ENCODE data around the gene NFIX.

Gene NFIX

DNA sequence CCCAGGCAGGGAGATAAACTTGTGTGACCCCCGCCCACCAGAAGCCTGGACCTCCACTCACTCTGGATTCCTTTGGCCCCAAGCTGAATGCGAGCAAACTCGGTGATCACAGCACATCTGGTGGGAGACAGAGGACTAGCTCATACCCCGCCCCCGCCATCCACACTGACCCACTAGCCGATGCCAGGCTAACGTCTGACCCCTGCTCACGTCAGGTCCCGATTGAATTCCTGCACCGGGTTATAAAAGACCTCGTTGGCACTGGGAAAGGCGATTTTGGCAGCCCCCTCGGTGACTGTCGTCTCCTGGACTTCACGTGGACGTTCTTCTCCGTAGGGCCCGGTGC lies 120.6 kb downstream of the NFIX start:
- DNase-seq: no peak

DNA sequence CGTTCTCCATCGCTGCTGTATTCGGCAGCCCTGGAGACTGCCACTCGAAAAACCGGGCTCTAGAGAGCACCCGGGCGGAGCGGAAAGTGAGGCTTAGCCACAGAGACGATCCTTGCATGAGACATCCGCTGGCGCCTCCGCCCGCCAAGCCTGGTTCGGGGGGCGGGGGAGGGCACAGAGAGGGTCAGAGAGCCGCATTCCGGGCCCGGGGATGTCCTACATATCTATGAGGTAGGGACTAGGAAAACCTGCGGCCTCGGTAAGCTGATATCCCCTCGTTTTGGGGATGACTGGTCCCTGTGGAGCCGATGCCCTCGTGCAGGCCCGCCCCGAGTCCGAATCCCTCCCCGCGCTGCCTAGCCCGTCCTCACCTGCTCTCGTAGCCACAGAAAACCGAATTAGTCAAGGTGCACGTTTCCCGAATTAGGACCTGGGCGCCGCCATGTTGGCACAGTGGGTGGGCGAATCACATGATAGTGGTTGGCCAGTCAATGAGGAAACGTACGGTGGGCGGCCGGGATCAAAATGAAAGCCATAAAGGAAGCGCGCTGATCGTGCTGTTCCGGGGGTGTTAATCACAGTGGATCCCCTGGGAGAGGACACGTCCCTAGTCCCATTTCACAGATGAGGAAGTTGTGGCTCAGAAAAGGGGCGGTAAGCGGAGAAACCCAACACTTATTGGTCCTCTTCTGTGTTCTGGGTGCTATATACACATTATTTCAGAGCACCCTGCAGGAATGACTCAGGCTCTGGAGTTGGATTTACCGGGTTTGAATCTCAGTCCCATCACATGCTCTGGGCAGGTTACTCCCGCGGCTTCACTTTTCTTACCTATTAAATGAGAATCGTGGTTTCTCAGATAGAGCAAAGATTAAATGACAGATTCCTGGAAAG lies 121.3 kb downstream of the NFIX start, which contains the start of gene TRMT1:
Gene TRMT1 (minus strand): TSS at position 459 of the 894 bp plus-strand sequence. CDS start 341 bp downstream, at position 118.
- DNase-seq: peak; percentile 87

DNA sequence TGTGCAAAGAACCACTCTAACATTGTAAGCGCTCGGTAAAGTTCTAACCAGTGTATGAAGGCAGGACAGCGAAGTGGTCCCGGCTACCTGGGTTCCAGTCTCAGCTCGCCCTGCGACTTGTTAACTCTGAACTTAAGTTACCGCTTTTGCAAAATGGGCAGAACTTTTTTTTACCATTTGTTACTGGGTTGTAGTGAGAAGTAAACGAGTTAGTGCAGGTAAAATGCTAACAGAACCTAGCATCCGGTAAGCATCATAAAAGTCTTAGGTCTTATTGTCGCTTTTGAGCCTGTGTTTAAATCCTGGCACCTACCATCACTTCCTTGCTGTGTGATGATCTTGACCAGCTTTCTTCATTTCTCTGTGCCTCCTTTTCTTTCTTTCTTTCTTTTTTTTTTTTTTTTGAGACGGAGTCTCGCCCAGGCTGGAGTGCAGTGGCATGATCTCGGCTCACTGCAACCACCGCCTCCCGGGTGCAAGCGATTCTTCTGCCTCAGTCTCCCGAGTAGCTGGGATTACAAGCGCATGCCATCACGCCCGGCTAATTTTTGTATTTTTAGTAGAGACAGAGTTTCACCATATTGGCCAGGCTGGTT lies 122.0 kb downstream of the NFIX start:
- no peak for DNase-seq

DNA sequence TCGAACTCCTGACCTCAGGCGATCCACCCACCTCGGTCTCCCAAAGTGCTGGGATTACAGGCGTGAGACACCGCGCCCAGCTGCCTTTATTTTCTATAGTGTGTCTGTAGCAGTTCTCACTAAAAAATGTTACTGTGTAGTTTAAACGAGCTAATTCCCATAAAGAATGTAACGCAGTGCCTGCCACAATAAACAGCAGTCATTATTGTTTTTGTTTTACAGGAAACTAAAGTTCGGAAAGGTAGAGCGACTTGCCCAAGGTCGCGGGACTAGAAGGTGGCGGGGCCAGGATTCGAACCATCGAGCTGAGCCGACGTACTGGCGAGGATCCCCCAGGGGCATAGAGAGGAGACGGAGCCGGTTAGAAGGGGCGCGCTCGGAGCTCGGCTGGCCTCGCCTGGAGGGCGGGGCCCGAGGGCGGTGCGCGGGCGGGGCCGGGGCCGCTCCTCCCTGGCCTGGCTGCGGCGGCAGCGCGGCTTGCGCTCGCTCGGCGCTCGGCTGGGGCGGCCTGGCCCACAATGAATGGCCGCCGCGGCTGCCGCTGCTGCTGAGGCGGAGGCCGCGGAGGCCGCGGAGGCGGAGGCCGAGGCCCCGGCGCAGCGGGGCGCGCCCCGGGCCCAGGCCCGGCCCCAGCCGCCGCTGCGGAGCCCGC lies 122.6 kb downstream of the NFIX start, which contains the start of gene NACC1:
Gene NACC1 (plus strand): TSS at position 493 of the 652 bp plus-strand sequence. CDS start 16,944 bp downstream, outside the sequence.
- peak; percentile 86 for DNase-seq

DNA sequence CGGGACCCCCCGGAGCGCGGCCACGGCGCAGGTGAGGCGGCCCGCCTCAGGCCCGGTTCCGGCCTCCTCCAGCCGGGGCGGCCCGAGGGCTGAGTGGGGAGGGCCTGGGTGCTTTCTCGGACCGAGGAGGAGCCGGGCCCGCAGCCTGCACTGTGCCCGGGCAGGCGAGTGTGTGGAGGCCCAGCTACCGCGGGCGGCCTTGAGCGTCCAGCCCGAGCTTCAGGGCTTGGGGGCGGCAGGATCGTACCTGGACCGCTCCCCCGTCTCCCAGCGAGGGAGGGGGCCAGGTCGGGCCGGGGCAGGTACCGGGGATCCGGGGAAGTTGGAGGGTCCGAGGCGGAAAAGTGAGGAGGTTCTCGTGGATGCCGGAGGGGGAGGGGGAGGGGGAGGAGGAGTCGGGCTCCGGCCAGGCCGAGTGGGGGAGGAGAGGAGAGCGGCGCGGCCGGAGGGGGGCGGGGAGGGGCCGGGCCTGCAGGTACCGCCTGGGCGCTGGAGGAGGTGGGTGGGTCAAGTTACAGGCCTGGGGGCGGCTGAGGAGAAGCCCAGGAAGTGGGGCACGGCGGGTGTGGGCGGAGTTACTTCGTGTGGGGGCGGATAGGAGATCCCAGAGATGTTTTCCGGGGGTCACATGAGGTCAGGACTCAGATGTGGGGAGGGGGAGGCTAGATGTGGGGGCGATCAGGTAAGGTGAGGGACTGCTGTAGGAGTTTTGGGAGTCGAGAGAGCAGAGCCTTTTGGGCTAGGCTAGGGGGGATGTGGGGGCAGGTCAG lies 123.3 kb downstream of the NFIX start:
- DNase-seq: no peak

DNA sequence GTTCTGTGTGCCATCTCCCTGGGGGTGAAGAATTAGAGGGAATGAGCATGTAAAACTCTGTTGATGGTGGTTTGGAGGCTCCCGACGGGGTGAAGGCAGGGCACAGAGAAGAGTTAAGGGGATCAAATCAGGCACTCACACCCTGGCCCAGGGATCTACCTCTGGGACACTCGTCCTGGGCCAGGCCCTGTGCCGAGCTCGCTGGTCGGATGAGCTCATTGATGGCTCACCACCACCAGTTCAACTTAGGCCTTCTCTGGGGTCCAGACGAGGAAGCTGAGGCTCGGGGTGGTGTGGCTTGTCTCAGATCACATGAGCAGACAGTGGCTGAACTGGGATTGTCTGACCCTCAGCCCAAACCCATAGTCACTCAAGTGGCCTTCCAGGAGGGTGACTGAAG lies 124.4 kb downstream of the NFIX start:
- no peak for DNase-seq

DNA sequence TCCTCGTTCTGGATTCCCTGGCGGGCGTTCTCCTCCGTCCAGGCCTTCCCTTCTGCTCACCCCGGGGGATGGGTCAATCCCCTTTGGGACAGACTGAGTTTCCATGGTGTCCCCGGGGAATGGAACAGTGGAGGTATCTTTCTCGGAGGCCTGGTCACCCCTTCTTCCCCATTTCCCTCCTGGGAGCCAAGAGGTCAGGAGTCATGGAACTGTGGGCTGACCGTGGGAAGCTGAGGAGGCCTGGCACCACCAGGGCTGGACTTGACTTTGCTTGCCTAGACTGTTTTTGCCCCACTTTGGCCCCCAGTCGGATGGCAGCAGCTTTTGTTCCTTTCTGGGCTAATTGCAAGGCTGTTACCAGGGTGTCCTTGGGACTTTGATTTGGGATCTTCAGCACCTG lies 124.8 kb downstream of the NFIX start:
- no peak for DNase-seq

DNA sequence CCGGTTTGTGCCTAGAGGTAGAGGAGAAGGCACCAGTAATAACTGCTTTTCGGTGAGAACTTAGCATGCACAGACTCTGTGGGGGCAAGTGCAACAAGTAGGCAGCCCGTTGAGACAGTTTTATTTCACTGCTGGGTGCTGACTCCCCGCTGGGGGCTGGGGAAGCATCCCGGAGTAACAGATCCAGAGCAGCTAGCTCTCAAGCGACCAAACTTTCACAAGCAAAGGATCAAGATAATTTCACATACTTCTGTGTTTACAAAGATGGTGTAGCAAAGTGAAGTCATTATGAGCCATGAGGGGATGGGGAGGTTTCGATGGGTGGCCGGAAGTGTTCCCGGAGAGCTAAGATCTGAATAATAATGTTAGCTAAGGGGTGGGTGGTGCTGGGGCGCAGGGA lies 125.5 kb downstream of the NFIX start:
- DNase-seq: no peak

DNA sequence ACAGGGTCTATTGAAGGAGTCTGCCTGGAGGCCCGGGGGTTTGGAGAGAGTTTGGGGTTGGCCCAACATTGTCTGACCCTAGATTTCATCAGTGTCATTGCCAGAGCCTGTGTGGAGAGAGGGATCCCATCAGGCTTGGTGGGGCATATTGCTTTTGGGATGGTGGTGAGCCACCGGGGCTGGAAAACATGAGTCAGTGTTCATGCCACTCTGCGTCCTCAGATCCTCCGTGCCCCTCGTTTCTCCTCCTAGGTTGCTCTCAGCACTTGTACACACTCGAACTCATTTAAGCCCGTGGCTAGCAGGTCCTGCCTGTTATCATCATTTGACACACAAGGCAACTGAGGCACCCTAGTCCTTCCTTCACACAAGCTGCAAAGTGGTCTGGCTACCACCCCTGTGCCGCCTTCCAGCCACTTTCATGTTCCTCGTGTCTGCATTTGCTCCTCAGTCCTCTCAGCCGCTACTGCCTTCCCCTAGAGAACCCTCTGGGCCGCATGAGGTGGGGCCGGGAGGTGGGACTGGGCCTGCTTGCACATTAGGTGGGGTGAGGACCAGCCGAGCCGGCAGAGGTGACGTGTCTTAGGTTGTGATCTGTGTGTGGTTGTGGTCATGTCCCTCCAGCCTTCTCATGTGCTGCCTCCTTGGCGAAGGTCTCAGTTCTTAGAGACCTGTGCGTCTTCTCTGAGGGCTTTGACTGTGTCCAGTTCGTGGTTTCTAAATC lies 126.4 kb downstream of the NFIX start:
- DNase-seq: no peak

DNA sequence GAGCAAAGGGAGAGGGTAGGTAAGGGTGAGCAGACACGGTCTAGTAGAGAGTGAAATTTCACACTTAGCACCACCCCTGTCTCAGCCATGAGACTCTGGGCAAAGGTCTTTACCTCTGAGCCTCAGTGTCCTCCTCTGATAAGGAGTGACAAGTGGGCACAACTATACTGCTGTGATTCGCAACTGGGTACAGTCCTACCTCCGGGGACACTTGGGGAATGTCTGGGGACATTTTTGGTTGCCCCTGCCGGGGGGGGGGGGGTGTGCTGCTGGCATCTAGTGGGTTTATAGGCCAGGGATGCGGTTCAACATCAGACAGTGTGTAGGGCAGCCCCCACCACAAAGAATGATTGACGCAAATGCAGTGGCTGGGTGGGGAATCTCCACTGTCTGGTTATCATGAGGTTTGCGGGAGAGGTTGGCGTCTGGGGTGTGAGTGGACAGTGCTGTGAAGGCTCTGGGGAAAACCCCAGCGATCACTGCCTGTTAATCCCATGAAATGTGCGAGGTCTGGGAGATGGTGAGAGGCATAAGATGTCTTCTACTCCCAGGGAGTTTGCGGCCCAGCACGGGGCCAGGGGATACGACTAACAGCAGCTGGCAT lies 127.1 kb downstream of the NFIX start:
- DNase-seq: no peak

DNA sequence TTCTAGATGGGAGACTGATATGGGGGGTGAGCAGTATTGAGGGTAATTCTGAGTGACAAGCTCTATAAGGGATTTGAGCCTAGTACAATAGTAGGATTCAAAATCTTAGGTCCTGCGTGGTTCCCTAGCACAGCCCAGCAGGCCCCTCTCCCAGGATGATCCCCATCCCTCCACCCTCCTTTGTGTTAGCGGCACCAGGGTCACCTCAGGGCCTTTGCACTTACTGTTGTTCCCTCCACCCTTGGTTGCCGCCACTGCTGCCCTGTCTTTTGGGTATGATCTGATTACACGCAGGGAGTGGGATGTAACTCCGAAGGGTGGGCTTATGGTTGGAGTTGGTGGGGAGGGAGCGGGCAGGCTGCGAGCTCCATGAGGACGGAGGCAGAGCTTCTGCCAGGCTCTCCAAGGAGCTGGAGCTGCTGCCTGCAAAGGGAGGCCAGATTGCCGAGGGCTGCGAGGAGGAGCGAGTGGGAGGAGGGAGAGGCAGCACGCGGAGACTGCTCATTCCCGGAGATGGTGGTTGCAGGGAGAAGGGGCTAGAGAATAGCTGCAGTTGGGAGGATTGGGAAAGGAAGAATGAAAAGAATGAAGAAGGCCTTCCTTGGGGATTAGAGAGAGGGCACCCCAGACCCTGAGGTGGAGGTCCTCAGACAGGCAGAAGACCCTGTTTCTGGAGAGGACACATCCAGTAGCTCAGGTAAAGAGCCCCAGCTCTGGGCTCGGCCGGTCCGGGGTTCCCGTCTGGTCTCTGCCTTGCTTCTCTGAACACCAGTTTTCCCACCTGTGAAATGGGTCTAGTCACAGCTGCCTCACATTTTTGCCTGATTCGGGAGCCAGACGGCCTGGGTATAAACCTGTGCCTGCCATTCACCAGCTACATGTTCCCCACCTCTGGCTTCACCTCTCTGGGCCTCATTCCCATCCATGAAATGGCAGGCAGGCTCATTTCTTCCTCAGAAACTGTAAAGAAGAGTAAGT lies 128.0 kb downstream of the NFIX start:
- DNase-seq: no peak

DNA sequence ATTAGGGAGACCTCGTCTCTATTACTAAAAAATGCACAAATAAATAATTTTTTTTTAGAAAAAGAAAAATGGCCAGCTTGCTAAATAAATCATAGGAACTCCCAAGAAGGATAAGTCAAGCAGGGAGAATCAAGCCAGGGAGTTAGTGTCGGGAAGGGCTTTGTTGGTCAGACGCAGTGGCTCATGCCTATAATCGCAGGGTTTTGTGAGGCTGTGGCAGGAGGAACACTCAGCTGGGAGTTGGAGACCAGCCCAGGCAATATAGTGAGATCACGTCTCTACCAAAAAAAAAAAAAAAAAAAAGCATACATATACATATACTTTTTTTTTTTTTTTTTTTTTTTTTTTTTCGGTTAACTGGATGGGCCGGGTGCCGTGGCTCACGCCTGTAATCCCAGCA lies 131.8 kb downstream of the NFIX start:
- no peak for DNase-seq

DNA sequence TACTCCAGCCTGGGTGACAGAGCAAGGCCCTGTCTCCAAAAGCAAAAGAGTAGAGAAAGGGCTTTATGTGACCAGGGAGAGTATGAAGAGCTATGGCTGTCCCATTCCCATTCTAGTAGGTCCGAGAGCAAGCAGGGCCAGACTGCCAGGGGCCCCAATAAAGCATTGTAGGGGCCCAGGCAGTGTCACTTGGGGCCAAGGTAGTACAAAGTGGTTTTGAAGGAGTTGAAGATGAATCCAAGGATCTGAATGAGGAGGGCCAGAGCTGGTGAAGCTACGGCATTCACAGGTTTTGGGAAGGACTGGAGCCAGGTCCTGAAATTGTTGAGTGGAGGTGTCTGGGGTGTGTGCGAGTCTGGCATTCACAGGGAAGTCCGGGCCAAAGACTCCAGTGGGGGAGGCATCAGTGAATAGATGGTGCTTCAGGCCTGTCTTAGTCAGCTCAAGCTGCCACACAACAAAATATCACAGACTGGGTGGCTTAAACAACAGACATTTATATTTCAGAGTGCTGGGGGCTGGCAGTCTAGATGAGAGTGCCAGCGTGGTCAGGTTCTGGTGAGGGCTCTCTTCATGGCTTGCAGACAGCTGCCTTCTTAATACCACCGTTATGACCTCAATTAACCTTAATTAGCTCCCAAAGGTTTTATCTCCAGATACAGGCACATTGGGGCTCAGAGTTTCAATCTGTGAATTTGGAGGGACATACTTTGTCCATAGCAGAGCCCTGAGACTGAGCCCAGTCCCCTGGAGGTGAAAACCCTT lies 132.7 kb downstream of the NFIX start:
- no peak for DNase-seq

DNA sequence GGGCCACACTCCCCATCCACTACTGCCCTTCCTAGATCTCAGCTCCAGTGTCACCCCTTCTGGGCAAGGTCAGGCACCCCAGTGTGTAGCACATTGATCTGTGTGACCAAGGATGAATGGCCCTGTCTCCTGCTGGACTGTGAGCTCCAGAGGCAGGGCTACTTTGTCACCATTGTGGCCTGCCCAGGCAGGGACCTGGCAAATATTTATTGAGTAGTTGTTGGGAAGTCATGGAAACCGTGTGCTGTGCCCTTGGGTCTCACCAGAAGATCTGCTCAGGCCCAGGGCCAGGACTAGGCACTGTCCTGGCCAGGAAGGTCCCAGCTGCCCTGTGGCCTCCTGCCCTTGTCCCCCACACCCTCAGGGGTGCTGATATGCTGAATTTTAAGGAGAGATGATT lies 133.3 kb downstream of the NFIX start:
- DNase-seq: no peak

DNA sequence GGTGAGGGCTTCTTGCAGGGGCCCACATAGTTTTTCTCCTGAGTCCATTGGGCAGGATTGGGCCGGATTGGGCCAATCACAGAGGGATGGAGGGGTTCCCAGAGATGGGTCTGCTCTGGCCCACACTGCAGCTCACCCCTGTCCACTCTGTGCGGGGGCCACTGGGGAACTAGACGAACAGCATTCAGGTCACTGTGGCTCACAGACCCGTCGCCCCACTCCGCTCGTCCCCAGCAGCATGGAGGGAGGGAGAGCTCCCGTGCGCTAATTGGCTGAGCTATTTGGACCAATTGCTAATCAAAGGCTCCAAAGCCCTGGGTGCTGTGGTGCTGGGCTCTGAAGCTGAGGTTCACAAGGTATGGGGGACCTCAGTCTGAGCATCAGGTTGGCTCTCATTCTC lies 134.1 kb downstream of the NFIX start:
- DNase-seq: no peak

DNA sequence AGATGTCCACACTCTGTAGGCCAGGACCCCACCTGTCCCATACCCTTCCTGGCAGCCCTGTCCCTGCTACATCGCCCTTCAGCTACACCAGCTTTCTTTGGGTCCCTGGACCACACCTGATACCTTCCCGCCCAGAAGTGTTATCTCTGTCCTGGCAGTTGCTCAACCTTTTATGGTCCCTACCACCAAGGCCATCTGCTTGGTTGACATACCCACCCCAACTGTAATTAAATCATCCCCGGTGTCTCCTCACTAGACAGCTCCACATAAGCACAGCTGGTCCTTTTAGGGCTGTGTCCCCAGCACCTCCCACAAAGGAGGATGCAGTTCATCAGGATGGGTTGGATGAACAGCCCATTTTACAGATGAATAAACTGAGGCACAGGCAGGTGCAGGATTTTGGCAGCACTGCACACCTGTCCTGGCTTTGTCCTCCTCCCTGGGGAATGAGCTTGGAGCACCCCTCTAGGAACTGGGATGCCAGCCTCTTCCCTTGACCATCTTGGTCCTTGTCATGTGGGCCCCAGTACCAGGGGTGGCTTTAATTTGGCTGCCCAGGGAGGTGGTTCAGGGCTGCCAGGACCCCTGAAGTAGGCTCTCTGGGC lies 135.7 kb downstream of the NFIX start:
- no peak for DNase-seq

DNA sequence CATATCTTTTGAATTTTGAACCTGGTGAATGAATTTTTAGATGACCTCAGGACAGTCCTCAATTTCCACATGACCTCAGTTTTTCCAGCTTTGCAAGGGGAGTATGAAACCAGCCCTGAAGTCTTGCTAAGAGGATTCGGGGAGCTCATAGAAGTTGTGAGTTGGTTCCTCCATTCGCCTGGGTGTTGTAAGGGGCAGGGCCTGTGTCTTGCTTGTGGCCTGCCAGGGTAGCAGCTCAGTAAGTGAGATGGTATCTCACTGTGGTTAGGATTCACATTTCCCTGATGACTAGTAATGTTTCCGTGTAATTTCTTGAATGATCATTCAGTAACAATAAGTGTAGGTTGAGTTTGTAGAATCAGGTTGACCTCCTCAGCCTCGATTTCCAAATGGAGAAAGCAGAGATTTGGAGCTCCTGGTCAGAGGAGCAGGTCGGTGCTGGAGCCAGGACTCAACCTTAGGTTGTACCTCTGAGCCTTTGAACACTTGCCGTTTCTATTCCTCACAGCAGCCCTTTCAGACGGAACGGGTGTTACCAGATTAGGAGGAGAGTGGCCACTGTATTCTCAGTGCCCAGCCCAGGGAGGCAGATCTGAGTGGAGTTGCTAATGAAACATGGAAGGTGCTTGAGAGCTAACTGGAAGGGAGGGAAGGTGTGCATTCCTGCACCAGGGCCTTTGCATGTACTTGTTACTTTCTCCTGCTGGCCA lies 137.4 kb downstream of the NFIX start:
- no peak for DNase-seq

DNA sequence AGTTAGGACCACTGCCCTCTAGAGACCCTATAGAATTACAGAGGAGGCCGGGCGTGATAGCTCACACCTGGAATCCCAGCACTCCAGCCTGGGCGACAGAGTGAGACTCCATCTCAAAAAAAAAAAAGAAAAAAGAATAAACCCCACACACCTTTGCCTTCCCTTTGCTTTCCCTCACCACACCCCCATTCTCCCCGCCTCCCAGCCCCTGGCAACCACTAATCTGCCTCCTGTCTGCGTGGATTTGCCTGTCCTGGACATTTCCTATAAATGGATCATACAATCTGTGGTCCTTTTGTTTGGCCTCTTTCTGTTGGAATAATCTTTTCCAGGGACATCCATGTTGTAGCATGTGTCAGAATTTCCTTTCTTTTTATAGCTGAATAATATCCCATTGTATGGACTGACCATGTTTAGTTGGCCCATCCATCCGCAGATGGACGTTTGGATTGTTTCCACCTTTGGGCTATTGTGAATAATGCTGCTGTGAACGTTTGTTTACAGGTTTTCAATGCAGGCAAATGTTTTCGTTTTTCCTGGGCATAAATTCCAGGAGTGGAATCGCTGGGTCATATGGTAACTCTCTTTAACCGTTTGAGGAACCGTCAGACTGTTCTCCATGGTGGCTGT lies 138.1 kb downstream of the NFIX start:
- no peak for DNase-seq
